IPS-20b (cell line): Measurements from ENCODE around the gene CHD5.

Experiments
- H3K27ac ChIP-seq: one replicate; pipeline ENCODE4 v1.5.1; 2013; ENCODE audit warnings: low read length
- H3K27me3 ChIP-seq: 2 replicates; pipeline ENCODE4 v1.6.1; 2013; ENCODE audit warnings: mild to moderate bottlenecking, low read length, inconsistent platforms; ENCODE audit not compliant: insufficient read depth
- H3K36me3 ChIP-seq: 2 replicates; pipeline ENCODE4 v1.6.1; 2013; ENCODE audit warnings: low read depth, mild to moderate bottlenecking, inconsistent platforms, low read length, moderate library complexity; ENCODE audit not compliant: insufficient read depth
- H3K4me1 ChIP-seq: 2 replicates; pipeline ENCODE4 v1.6.1; 2013; ENCODE audit warnings: mild to moderate bottlenecking, control low read depth, inconsistent platforms, low read length, moderate library complexity; ENCODE audit not compliant: insufficient read depth
- H3K4me3 ChIP-seq: 2 replicates; pipeline ENCODE4 v1.5.1; 2013; ENCODE audit warnings: mild to moderate bottlenecking, low read length, inconsistent platforms
- H3K9ac ChIP-seq: 2 replicates; pipeline ENCODE4 v1.6.1; 2013; ENCODE audit warnings: low read depth, mild to moderate bottlenecking, inconsistent platforms, low read length, moderate library complexity
- H3K9me3 ChIP-seq: 2 replicates; pipeline ENCODE4 v1.6.1; 2013; ENCODE audit warnings: mild to moderate bottlenecking, low read depth, low read length, inconsistent platforms; ENCODE audit not compliant: insufficient read depth

CHD5 gene

GRCh38 chr1:6162341-6162740 lies 17.8 kb downstream of the CHD5 start:
- Histone ChIP-seq H3K27me3 (no peaks in the 10 kb centered on the region; the same call in none of the 2 replicates), H3K27ac (no peak overlapping the region), H3K9ac (no peak overlapping the region), H3K4me1 (no peaks in the 10 kb centered on the region; the same call in none of the 2 replicates), H3K36me3 (no peaks in the 10 kb centered on the region), H3K4me3 (no peak overlapping the region), H3K9me3 (no peaks in the 10 kb centered on the region)

- no peaks in the 10 kb centered on the region for H3K9me3 ChIP-seq
- no peak overlapping the region for H3K27ac ChIP-seq
- no peaks in the 10 kb centered on the region; the same call in none of the 2 replicates for H3K4me1 ChIP-seq
- no peak overlapping the region for H3K4me3 ChIP-seq
- no peak overlapping the region for H3K9ac ChIP-seq
- no peaks in the 10 kb centered on the region for H3K36me3 ChIP-seq
- H3K27me3 ChIP-seq: no peaks in the 10 kb centered on the region; the same call in 1 of the 2 replicates
Observed at GRCh38 chr1:6158181-6158580, 21.9 kb downstream of the CHD5 start.

DNA sequence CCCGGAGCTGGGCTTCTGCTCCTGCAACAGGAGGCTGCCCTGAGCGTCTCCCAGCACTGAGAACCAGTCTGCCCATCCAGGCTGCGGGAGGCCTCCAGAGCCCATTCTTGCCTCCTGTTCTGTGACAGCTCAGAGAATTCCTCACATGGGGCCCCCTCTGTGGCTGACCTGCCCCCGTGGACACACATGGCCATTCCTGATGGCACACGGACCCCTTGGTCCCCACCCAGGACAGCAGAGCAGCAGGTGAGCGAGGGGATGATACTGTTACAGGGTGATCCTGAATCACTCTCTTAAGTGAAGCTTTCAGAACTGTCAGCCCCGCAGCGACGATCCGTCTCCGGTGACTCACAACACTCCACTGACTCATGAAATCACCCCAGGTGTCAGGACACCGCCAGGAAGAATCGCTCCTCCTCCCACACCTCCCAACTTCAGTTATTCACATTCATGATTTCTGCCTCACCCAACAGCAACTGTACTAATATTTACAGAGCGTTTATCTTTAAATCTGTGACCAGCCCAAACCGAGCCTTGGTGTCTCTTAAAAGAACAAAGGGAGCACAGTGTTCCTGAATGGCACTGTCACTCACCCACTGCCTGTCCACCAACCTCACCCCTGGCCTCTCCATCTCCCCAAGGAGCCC lies 22.5 kb downstream of the CHD5 start:
- H3K4me1 ChIP-seq: no peaks in the 10 kb centered on the region; the same call in none of the 2 replicates
- no peak overlapping the region for H3K4me3 ChIP-seq
- H3K27ac ChIP-seq: no peak overlapping the region
- no peaks in the 10 kb centered on the region for H3K9me3 ChIP-seq
- no peaks in the 10 kb centered on the region; the same call in 1 of the 2 replicates for H3K27me3 ChIP-seq
- no peaks in the 10 kb centered on the region for H3K36me3 ChIP-seq
- no peak overlapping the region for H3K9ac ChIP-seq

GRCh38 chr1:6157132-6157527 lies 23.0 kb downstream of the CHD5 start:
- no peaks in the 10 kb centered on the region; the same call in none of the 2 replicates for H3K4me1 ChIP-seq

GRCh38 chr1:6154525-6155319 lies 25.4 kb downstream of the CHD5 start:
- Histone ChIP-seq H3K4me3 (no peak overlapping the region), H3K27ac (no peak overlapping the region), H3K9me3 (no peaks in the 10 kb centered on the region; the same call in 1 of the 2 replicates), H3K4me1 (no peaks in the 10 kb centered on the region), H3K27me3 (peaks cover 5% of the 10 kb centered on the region), H3K36me3 (no peaks in the 10 kb centered on the region), H3K9ac (no peak overlapping the region)

More at GRCh38 chr1:6157132-6157527, 23.0 kb downstream of the CHD5 start:
- Histone ChIP-seq H3K9me3 (no peaks in the 10 kb centered on the region), H3K36me3 (no peaks in the 10 kb centered on the region), H3K27me3 (no peaks in the 10 kb centered on the region; the same call in 1 of the 2 replicates), H3K4me3 (no peak overlapping the region), H3K9ac (no peak overlapping the region), H3K27ac (no peak overlapping the region)

- H3K27ac ChIP-seq: no peak overlapping the region
- no peaks in the 10 kb centered on the region for H3K4me1 ChIP-seq
- peaks cover 21% of the 10 kb centered on the region for H3K27me3 ChIP-seq
- no peak overlapping the region for H3K4me3 ChIP-seq
- H3K36me3 ChIP-seq: no peaks in the 10 kb centered on the region
- no peaks in the 10 kb centered on the region; the same call in 1 of the 2 replicates for H3K9me3 ChIP-seq
- no peak overlapping the region for H3K9ac ChIP-seq
Observed at GRCh38 chr1:6152882-6153281, 27.2 kb downstream of the CHD5 start.

DNA sequence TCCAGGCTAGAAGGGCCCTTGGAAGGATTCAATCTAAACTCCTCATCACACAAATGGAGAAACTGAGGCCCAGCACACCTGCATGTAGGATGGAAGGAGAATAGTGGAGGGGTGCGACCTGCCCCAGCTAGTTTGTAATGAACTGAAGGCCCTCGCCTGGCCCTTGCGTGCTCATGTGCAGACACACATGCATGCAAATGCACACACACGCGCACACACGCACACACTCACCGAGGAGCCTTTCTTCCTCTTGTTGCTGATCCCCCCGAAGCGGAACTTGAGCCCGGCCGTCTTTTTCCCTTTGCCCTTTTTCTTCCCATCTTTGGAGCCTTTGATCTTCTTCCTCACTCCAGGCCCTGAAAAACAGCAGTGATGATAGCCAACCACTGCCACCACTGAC lies 27.9 kb downstream of the CHD5 start:
- Histone ChIP-seq H3K36me3 (no peaks in the 10 kb centered on the region), H3K4me1 (no peaks in the 10 kb centered on the region), H3K9ac (no peak overlapping the region), H3K27me3 (peaks cover 28% of the 10 kb centered on the region), H3K9me3 (no peaks in the 10 kb centered on the region; the same call in 1 of the 2 replicates), H3K4me3 (no peak overlapping the region), H3K27ac (no peak overlapping the region)

- Histone ChIP-seq H3K4me1 (no peaks in the 10 kb centered on the region), H3K36me3 (no peaks in the 10 kb centered on the region), H3K27ac (no peak overlapping the region), H3K27me3 (peaks cover 32% of the 10 kb centered on the region), H3K9me3 (no peaks in the 10 kb centered on the region; the same call in 1 of the 2 replicates), H3K4me3 (no peak overlapping the region), H3K9ac (no peak overlapping the region)
Observed at GRCh38 chr1:6151291-6151822, 28.8 kb downstream of the CHD5 start.

DNA sequence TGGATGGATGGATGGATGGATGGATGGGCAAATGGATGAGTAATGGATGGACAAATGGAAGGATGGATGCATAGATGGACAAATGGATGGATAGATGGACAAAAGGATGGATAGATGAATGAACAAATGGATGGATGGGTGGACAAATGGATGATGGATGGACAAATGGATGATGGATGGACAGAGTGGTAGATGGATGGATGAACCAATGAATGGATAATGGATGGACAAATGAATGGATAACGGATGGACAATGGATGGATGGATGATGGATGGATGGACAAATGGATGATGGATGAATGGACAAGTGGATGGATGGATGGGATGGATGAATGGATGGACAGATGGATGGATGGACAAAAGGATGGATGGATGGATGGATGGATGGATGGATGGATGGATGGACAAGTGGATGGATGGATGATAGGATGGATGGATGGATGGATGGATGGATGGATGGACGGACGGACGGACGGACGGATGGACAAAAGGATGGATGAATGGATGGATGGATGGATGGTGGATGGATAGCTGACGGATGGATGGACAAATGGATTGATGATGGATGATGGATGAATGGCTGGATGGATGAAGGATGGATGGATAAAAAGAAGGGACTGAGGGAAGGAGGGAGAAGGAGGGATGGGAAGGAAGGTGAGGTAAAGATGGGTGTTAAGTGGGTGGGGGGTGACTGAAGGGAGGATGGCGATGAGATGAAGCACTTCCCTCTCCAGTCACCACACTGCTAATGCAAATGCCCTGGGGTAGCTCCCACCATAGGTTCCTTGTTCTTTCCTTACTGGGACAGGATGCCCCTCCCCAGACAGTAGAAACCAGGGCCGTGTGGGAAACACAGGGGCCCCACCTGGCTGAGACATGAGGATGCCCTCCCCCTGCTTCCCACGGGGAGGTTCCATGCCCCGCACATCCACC lies 29.8 kb downstream of the CHD5 start:
- Histone ChIP-seq H3K4me1 (no peaks in the 10 kb centered on the region), H3K36me3 (no peaks in the 10 kb centered on the region), H3K27me3 (peaks cover 32% of the 10 kb centered on the region)

GRCh38 chr1:6149597-6149996 lies 30.5 kb downstream of the CHD5 start:
- Histone ChIP-seq H3K27me3 (peaks cover 32% of the 10 kb centered on the region), H3K36me3 (no peaks in the 10 kb centered on the region), H3K27ac (no peak overlapping the region), H3K9ac (no peak overlapping the region), H3K9me3 (no peaks in the 10 kb centered on the region; the same call in 1 of the 2 replicates), H3K4me1 (no peaks in the 10 kb centered on the region; the same call in 1 of the 2 replicates), H3K4me3 (no peak overlapping the region)

More for the DNA sequence above, 29.8 kb downstream of the CHD5 start:
- H3K4me3 ChIP-seq: no peak overlapping the region
- no peak overlapping the region for H3K27ac ChIP-seq
- H3K9me3 ChIP-seq: no peaks in the 10 kb centered on the region; the same call in 1 of the 2 replicates
- no peak overlapping the region for H3K9ac ChIP-seq
